LNCAP (cell line): ENCODE results near the gene PDE3B.

Experiments used
- TF ChIP-seq, protein P1 (sequence below): fragments of 450-650 bp; IDR thresholded peaks from 2 replicates; pipeline ENCODE4 v1.5.1; 2017; ENCODE audit warnings: mild to moderate bottlenecking

The PDE3B gene

DNA sequence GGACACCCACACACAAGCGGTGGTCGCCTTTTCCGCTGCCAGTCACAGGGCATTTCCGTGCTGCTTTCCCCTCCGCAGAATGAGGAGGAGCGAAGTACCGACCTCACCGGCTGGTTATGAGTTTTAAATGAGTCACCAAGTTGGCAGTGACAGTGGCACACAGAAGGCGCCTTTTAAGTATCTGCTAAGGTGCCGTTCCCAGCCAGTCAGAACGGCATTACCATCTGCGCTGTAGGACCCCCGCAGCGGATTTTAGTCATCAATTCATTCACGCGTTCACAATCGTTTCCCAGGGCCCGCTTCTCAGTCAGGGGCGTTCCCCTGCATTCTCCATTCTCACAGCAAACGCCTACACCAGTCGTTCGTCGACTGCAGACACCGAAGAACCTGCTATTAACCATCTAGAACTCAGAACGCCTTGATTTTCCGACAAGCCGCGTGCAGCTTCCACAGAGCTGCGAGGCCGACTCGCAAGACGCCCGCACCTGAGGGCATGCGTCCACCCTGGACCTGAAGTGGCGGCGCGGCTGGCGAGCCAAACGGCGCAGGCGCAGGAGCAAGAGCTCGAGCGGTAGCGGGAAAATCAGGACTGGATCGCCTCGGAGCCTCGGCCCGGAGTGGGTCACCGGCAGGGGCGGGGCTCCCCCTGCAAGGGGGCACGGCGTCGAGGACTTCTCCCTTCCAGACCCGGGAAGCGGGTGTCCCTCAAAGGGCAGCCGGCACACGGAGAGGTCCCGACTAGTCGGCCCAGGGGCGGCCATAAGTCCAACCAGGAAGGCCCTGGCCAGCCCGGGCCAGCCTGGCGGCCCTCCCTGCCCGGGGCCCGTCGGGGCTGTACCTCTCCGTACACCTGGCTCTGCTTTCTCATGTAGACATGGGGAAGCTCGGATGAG lies 247.8 kb downstream of the PDE3B start:
- TF ChIP-seq, protein P1, sequence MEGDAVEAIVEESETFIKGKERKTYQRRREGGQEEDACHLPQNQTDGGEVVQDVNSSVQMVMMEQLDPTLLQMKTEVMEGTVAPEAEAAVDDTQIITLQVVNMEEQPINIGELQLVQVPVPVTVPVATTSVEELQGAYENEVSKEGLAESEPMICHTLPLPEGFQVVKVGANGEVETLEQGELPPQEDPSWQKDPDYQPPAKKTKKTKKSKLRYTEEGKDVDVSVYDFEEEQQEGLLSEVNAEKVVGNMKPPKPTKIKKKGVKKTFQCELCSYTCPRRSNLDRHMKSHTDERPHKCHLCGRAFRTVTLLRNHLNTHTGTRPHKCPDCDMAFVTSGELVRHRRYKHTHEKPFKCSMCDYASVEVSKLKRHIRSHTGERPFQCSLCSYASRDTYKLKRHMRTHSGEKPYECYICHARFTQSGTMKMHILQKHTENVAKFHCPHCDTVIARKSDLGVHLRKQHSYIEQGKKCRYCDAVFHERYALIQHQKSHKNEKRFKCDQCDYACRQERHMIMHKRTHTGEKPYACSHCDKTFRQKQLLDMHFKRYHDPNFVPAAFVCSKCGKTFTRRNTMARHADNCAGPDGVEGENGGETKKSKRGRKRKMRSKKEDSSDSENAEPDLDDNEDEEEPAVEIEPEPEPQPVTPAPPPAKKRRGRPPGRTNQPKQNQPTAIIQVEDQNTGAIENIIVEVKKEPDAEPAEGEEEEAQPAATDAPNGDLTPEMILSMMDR = no peak

DNA sequence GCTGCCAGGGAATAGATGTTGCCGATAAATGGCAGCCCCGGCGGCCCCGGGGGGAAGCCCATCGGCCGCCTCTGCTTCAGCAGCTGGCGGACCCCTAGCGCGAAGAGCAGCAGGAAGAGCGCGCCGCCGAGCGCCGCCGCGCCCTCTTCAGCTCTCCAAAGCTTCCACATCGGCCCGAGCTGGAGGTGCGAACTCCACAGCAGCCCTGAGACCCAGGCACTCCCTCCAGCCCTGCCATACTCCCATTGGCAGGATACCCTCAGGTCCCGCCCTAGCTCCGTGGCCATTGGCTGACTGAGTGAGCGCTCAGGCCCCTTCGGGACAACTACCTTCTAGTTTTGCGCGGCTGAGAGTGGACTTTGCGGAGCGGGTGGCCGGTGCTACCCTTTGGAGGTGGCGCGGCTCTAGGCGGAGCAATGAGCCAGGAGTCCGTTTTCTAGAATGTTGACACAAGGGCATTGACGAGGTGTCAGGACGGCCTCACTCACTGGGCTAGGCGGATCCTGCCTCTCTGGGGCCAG lies 248.5 kb downstream of the PDE3B start, which contains the start of gene CYP2R1:
Gene CYP2R1, minus strand, starts transcription at position 196 of the 521 bp plus-strand sequence. Its CDS starts 26 bp downstream, at position 170.
- TF ChIP-seq, protein P1 = no peak

DNA sequence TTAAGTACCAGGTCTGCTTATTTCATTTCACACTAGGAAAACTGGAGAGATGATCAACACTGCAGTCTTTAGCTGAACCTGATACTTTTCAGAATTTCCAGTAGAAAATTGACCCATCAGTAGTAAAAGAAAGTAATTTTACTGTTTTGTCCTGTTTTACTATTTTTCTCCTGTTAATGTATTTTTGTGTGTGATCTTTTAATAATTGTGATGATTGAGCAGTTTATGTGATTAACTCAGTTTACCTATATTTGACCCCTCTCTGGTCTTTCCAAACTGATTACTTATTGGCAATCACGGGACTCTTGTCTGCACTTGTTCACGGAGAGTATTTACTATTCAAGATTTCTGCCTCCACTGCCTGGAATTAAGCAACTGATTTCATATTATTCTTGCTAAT lies 249.0 kb downstream of the PDE3B start:
- TF ChIP-seq, protein P1 = no peak

DNA sequence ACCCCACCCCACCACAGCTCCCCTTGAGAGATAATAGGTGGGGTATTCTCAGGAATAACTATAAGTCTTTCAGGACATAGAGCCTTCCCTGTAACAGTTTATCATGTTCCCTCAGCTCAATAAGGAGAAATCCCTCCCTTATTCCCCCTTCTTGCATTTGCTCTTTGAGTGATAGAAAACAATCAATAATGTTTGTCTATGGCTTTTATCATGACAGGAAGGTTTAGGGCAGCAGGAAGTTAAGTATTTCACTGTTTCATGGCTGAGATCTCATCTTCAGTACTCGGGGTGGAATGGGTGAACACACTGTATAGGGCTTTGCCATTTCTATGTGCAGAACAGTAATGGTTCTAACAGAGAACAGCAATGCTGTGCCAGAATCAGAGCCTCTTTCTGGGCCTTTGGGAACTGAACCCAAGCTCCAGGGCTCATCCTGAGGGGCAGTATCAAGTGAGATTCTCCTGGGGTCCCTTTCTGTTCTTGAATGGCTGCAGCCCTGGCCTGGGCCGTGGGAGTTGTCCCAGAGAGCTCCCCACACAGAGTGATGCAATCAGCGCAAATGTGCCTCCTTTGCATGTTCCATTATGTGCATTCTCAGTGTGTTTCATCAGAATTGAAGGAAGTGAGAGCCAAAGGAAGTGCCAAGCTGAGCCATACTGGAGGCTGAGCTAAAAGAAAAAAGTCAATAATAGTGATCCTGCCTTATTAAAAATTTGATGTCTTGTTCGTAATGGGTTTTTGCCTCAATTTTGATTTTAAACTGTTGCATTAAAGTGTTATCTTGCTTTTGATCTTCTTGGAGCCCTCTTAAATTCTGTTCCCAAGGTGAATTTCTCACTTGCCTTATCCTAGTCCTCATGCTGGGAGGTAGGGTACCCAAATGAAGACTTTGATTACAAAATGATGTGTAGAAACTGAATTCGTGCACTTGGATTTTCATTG lies 251.3 kb downstream of the PDE3B start:
- TF ChIP-seq, protein P1 = no peak

DNA sequence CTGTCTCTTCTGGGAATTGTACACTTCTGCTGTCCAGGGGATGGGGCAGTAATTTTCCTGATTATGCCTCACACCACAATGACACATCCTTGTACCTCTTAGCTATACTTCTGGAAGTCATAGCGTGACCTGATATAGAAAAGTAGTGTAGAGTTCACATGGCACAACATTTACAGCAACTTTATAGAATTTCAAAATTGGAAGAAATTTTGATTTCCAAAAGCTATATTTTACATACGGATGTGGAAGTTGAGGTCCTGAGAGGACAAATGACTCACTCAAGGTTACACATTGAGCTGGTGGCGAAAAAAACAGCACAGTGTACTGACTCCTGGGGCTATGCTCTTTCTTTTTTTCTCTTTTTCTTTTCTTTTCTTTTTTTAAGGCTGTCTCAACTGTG lies 254.8 kb downstream of the PDE3B start:
- TF ChIP-seq, protein P1 = no peak

DNA sequence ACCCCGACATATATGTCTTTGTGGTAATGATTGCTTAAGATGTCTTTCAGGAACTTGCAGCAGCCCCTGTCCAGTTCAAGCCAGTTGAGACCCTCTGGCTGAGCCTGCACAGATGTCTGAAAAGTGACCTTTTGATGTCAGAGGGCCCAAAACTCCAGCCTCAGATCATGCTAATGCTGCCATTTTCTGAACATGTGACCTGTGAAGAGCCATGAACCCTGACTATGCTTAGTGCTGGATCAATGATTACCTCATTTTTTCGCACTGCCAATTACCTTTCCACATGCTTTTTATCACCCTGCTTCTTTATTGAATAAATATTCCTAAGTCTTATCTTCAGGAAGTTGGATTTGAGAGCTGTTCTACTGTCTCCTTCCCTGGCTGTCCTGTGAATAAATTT lies 255.3 kb downstream of the PDE3B start:
- TF ChIP-seq, protein P1 = no peak

DNA sequence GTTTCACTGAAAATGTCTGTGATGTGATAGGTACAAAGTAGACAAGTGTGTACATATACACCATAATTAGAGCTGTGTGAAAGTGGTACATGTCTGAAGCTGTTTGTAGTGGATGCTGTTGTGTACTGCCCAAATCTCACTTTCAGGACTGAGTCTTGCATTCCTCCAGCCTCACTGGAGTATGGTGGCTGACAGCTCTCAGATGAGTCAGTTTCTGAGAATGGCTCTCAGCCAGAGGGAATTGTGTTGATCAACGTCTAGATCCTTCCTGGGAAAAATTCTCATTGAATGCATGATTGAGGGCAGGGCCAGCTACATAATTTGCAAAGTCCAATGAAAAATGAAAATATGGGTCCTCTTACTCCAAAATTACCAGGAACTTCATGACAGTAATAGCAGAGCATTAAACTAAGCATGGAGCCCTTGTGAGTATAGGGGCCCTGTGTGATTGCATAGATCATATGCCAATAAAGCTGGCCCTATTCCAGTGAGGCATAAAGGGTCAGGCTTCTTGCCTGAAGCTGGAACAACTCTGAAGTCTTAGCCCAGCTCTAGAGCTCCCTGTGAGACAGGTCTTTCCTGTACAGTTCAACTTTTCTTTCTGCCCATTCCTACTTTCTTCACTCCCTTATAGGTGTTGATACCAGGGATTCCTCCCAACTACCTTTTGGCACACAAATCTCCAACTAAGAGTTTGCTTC lies 259.2 kb downstream of the PDE3B start:
- TF ChIP-seq, protein P1 = no peak
